ENCODE measurements around the gene BARX1. TPM values are rescaled to one million over a fixed set of nuclear protein-coding genes. Genes with fewer than 3 reads are reported as not detected.

Gene BARX1
- total RNA-seq, 1 donor from 2014 or later, result not detected

DNA sequence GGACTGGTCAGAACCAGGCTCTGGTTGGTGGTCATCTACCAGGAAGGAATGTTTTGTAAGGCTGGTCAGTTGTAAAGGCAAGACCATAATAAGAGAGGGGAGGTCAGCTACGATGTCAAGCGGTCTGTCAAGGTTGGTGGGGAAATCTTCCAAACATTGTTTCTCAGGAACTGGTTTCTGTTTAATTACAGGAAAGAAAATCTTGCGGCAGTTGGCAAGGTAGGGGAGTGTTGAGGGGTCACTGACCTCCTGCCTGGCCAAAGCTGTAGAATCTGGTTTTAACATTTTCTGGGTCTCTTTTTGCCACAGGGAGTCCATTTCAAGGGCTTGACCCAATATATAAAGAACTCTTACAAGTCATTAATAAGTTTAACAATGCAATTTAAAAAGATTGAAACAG is 39.0 kb upstream of the BARX1 start:
- Histone ChIP-seq H3K4me1 (no peaks in the 10 kb centered on the region), H3K9me3 (peaks cover 5% of the 10 kb centered on the region), H3K27me3 (no peaks in the 10 kb centered on the region), H3K36me3 (no peaks in the 10 kb centered on the region), H3K27ac (no peak overlapping the region), H3K4me3 (no peak overlapping the region)
- TF ChIP-seq, protein P1, sequence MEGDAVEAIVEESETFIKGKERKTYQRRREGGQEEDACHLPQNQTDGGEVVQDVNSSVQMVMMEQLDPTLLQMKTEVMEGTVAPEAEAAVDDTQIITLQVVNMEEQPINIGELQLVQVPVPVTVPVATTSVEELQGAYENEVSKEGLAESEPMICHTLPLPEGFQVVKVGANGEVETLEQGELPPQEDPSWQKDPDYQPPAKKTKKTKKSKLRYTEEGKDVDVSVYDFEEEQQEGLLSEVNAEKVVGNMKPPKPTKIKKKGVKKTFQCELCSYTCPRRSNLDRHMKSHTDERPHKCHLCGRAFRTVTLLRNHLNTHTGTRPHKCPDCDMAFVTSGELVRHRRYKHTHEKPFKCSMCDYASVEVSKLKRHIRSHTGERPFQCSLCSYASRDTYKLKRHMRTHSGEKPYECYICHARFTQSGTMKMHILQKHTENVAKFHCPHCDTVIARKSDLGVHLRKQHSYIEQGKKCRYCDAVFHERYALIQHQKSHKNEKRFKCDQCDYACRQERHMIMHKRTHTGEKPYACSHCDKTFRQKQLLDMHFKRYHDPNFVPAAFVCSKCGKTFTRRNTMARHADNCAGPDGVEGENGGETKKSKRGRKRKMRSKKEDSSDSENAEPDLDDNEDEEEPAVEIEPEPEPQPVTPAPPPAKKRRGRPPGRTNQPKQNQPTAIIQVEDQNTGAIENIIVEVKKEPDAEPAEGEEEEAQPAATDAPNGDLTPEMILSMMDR (IDR thresholded peaks at IDR 0.05), result no peak
- intact Hi-C loops (cut with DNase I), result no loop called here
- DNase-seq (no peak), ATAC-seq (no peak)

GRCh38 chr9:93992830-93993229 is 37.7 kb upstream of the BARX1 start:
- H3K4me3 ChIP-seq, result no peak overlapping the region
- intact Hi-C loops (cut with DNase I), result no loop called here
- no peak overlapping the region for H3K27ac ChIP-seq
- TF ChIP-seq, protein P1 (IDR thresholded peaks at IDR 0.05), result no peak
- no peaks in the 10 kb centered on the region for H3K4me1 ChIP-seq
- H3K36me3 ChIP-seq, result no peaks in the 10 kb centered on the region
- peaks cover 5% of the 10 kb centered on the region for H3K9me3 ChIP-seq
- H3K27me3 ChIP-seq, result no peaks in the 10 kb centered on the region
- ATAC-seq (no peak), DNase-seq (no peak)

DNA sequence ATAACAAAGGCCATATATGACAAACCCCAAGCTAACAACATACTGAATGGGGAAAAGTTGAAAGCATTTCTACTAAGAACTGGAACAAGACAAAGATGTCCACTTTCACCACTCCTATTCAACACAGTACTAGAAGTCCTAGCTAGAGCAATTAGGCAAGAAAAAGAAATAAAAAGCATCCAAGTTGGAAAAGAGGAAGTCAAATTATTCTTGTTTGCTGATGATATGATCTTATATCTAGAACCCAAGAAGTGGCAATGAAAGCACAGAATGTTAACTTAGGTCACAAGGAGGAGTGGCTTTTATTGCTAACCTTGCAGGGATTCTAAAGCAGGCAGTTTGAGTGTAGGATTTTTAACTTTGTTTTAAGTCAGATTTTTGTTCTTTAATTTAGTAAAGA is 35.3 kb upstream of the BARX1 start:
- intact Hi-C loops (cut with DNase I), result no loop called here

GRCh38 chr9:93988056-93988455 is 32.9 kb upstream of the BARX1 start:
- ATAC-seq (no peak), DNase-seq (no peak)
- H3K36me3 ChIP-seq, result no peaks in the 10 kb centered on the region
- no peak overlapping the region for H3K4me3 ChIP-seq
- TF ChIP-seq, protein P1 (IDR thresholded peaks at IDR 0.05), result no peak
- H3K27me3 ChIP-seq, result no peaks in the 10 kb centered on the region
- peaks cover 5% of the 10 kb centered on the region for H3K9me3 ChIP-seq
- intact Hi-C loops (cut with DNase I), result no loop called here
- no peaks in the 10 kb centered on the region for H3K4me1 ChIP-seq
- H3K27ac ChIP-seq, result no peak overlapping the region

More for the DNA sequence above, 35.3 kb upstream of the BARX1 start:
- Histone ChIP-seq H3K27ac (no peak overlapping the region), H3K36me3 (no peaks in the 10 kb centered on the region), H3K4me3 (no peak overlapping the region), H3K9me3 (peaks cover 5% of the 10 kb centered on the region), H3K4me1 (no peaks in the 10 kb centered on the region), H3K27me3 (no peaks in the 10 kb centered on the region)
- no peak for DNase-seq
- TF ChIP-seq, protein P1 (IDR thresholded peaks at IDR 0.05), result no peak
- no peak for ATAC-seq

DNA sequence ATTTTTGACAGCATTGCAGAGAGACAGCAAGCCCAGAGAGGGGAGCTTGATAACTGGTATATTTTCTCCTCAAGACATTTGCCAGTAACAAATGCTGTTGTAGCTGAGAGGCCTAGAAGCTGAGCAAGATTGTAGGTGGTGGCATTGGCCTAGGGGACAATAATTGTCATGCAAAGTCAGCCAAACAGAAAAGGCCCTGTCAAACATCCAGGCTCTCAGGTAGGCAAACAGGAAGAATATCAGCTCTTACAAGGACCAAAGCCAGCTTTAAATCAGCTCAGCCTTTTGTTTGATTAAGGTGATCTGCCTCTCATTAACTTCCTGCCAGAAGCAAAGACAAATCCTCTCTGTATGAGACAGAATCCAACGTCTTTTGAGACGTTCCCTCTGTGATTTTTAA is 29.7 kb upstream of the BARX1 start:
- H3K27me3 ChIP-seq, result no peaks in the 10 kb centered on the region
- no peak overlapping the region for H3K27ac ChIP-seq
- intact Hi-C loops (cut with DNase I), result no loop called here
- no peak overlapping the region for H3K4me3 ChIP-seq
- no peaks in the 10 kb centered on the region for H3K4me1 ChIP-seq
- DNase-seq (no peak), ATAC-seq (no peak)
- no peaks in the 10 kb centered on the region for H3K36me3 ChIP-seq
- H3K9me3 ChIP-seq, result no peaks in the 10 kb centered on the region
- TF ChIP-seq, protein P1 (IDR thresholded peaks at IDR 0.05), result no peak

DNA sequence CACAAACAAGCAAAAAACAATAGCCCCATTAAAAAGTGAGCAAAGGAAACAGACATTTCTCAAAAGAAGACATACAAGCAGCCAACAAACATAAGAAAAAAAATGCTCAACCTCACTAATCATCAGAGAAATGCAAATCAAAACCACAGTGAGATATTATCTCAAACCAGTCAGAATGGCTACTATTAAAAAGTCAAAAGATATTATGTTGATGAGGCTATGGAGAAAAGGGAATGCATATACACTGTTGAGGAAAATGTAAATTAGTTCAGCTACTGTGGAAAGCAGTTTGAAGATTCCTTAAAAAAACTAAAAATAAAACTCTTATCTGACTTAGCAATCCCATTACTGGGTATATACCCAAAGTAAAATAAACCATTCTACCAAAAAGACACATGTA is 28.7 kb upstream of the BARX1 start:
- ATAC-seq (no peak), DNase-seq (no peak)
- intact Hi-C loops (cut with DNase I), result no loop called here
- Histone ChIP-seq H3K36me3 (no peaks in the 10 kb centered on the region), H3K27me3 (peaks cover 3% of the 10 kb centered on the region), H3K27ac (no peak overlapping the region), H3K9me3 (no peaks in the 10 kb centered on the region), H3K4me3 (no peak overlapping the region), H3K4me1 (no peaks in the 10 kb centered on the region)
- TF ChIP-seq, protein P1 (IDR thresholded peaks at IDR 0.05), result no peak

All from upper lobe of right lung (tissue), 1 donor.